Activated naive CD4-positive, alpha-beta T cell treated with anti-CD3 and anti-CD28 coated beads for 36 hours (primary cell): ENCODE results near the gene ANKRD22. TPM values are rescaled to one million over a fixed set of nuclear protein-coding genes. Genes with fewer than 3 reads are reported as not detected.
A peak's percentile ranks its signal among the peaks of the same experiment; 100 is the strongest.

Experiments used
- CTCF ChIA-PET: fragments of 350-600 bp; sonication (Branson Sonifier 250); formaldehyde crosslinking; loops from one replicate; lab custom pipeline; 2021; ENCODE audit warnings: antibody characterized with exemption; lab: Charles Lee
- DNase-seq: peaks from one replicate; pipeline ENCODE4 v3.0.0-alpha.2; 2020
- H3K27ac Mint-ChIP-seq: one replicate; pipeline ENCODE4 v1.8.0; 2021; ENCODE audit warnings: mild to moderate bottlenecking, mixed read lengths
- H3K27me3 Mint-ChIP-seq: one replicate; pipeline ENCODE4 v1.8.0; 2021; ENCODE audit warnings: low read depth, mixed read lengths
- H3K36me3 Mint-ChIP-seq: one replicate; pipeline ENCODE4 v1.8.0; 2021; ENCODE audit warnings: low read depth, mixed read lengths
- H3K4me1 Mint-ChIP-seq: one replicate; pipeline ENCODE4 v1.8.0; 2021; ENCODE audit warnings: low read depth, mixed read lengths
- H3K4me3 Mint-ChIP-seq: one replicate; pipeline ENCODE4 v1.8.0; 2021; ENCODE audit warnings: mild to moderate bottlenecking, moderate library complexity, mixed read lengths
- H3K9me3 Mint-ChIP-seq: one replicate; pipeline ENCODE4 v1.8.0; 2021; ENCODE audit warnings: mixed read lengths
- intact Hi-C: fragments of 100-400 bp; cut with micrococcal nuclease; formaldehyde crosslinking; loops from one replicate; pipeline ENCODE4 v1.15.1; 2023
- total RNA-seq, 2 experiments: library from RNA; stranded (reverse); gene quantifications; one replicate each; pipeline ENCODE4 v1.2.3, GENCODE V29; 2021

ANKRD22 gene
- total RNA-seq, 2 experiments from 2014 or later: 0.12 TPM; not detected in 1

DNA sequence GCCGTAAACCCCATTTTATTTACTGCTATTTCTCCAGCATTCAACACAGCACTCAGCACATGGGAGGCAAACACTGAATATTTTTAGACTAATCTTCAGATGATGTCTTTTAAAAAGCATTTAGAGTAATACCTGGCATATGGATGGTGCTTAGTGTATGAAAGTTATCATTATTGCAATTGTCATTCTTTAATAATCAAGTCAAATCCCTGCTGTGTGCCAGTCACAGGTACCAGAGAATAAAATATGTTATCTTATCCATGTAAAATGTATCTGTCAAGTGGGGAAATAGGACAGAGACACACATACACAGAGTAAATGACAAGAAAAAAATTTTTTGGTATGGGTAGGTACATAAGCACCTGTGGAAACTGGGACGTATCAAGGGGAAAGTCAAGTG is 18.5 kb downstream of the ANKRD22 start:
- Mint-ChIP-seq H3K9me3 (no peaks in the 10 kb centered on the region), H3K27ac (no peak overlapping the region)
- intact Hi-C loops: no loop called here

DNA sequence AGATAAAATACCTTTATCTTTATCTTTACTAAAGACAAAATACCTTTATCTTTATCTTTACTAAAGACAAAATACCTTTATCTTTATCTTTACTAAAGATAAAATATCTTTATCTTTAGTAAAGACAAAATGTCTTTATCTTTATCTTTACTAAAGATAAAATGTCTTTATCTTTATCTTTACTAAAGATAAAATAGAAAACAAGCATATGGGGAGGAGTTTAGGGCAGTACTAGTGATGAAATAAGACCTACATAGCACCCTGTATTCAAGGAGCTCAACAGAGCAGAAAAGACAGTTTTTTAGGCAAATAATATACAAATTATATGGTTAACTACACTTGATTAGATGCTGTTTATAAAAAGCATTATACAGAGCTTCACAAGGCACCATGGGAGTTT is 19.3 kb downstream of the ANKRD22 start:
- Mint-ChIP-seq H3K27me3 (no peaks in the 10 kb centered on the region), H3K27ac (no peak overlapping the region), H3K4me1 (peaks cover 31% of the 10 kb centered on the region), H3K36me3 (no peaks in the 10 kb centered on the region), H3K4me3 (no peak overlapping the region), H3K9me3 (no peaks in the 10 kb centered on the region)
- CTCF ChIA-PET: interaction anchor here (1.0 to 17.1 kb wide), 4 partner anchors 33 to 197 kb away, joined by 3 to 448 read pairs (median 4); no protein-coding TSS in a partner anchor
- intact Hi-C loops: no loop called here
- DNase-seq: no peak

More for the DNA sequence above, 18.5 kb downstream of the ANKRD22 start:
- Mint-ChIP-seq H3K4me1 (peaks cover 25% of the 10 kb centered on the region), H3K4me3 (no peak overlapping the region), H3K27me3 (no peaks in the 10 kb centered on the region), H3K36me3 (no peaks in the 10 kb centered on the region)
- DNase-seq: no peak
- CTCF ChIA-PET: interaction anchor here (17.1 kb wide), 1 partner anchor 99 kb away, joined by 448 read pairs; no protein-coding TSS in a partner anchor

DNA sequence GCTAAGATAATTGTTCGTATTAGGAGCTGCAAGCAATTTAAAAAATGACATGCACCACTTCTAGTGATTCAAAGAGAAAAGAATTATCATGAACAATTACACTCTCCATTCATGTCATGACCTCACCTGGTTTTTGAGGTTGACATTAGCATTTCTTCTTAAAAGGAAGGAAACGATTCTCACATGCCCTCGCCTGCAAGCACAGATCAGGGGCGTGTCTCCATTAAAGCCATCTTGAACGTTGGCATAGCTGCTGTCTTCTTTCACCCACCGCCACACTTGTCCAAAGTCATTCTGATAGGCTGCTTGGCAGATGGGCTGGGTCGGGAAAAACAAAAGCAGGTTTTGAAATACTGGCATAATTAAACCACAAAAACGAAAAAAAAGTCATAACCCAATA is 19.9 kb downstream of the ANKRD22 start:
- Mint-ChIP-seq H3K36me3 (no peaks in the 10 kb centered on the region), H3K4me3 (no peak overlapping the region), H3K27ac (no peak overlapping the region), H3K9me3 (no peaks in the 10 kb centered on the region), H3K27me3 (no peaks in the 10 kb centered on the region), H3K4me1 (peaks cover 37% of the 10 kb centered on the region)
- CTCF ChIA-PET: interaction anchor here (0.7 to 17.1 kb wide), 7 partner anchors 34 to 266 kb away, joined by 3 to 448 read pairs (median 3); no protein-coding TSS in a partner anchor
- peak; percentile 46 for DNase-seq
- intact Hi-C loops: no loop called here

- Mint-ChIP-seq H3K9me3 (no peaks in the 10 kb centered on the region), H3K4me1 (peaks cover 45% of the 10 kb centered on the region), H3K27me3 (no peaks in the 10 kb centered on the region), H3K4me3 (no peak overlapping the region), H3K36me3 (no peaks in the 10 kb centered on the region), H3K27ac (no peak overlapping the region)
- intact Hi-C loops: no loop called here
- CTCF ChIA-PET: interaction anchor here (0.9 to 17.1 kb wide), 4 partner anchors 93 to 199 kb away, joined by 3 to 448 read pairs (median 4); no protein-coding TSS in a partner anchor
- DNase-seq: no peak
Observed at GRCh38 chr10:88830643-88831268, 20.9 kb downstream of the ANKRD22 start.

GRCh38 chr10:88828310-88828709 is 23.3 kb downstream of the ANKRD22 start:
- no peaks in the 10 kb centered on the region for H3K36me3 Mint-ChIP-seq
- peaks cover 47% of the 10 kb centered on the region for H3K4me1 Mint-ChIP-seq
- H3K27me3 Mint-ChIP-seq: no peaks in the 10 kb centered on the region
- H3K27ac Mint-ChIP-seq: no peak overlapping the region
- no peak for DNase-seq
- H3K4me3 Mint-ChIP-seq: no peak overlapping the region
- CTCF ChIA-PET: interaction anchor here (0.5 to 3.2 kb wide), 6 partner anchors 18 to 387 kb away, joined by 3 to 13 read pairs (median 3); no protein-coding TSS in a partner anchor
- intact Hi-C loops: loop anchor here (5.0 kb wide), 3 partner anchors 246 to 966 kb away; partner anchors contain the start of genes KLLN, PTEN and RNLS
- no peaks in the 10 kb centered on the region for H3K9me3 Mint-ChIP-seq

DNA sequence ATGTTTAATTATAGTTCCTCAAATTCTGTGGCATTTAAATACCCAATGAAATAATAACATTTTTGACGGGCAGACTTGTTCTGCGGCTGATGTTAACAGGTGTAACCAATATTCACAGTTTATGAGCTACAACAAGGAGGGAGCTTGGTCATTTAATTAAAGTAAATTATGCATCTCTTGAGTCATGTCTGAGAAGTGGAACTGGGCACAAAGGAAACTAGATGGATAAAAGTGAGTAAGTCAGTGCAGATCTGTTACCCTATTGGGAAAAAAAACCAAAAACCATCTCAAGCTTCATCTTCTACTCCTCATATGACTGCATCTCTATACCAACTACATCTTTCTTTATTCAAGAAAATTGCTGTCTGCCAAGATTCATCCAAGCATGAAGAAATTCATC is 24.0 kb downstream of the ANKRD22 start:
- Mint-ChIP-seq H3K27me3 (no peaks in the 10 kb centered on the region), H3K36me3 (no peaks in the 10 kb centered on the region), H3K4me1 (peaks cover 51% of the 10 kb centered on the region), H3K9me3 (no peaks in the 10 kb centered on the region), H3K4me3 (no peak overlapping the region), H3K27ac (no peak overlapping the region)
- CTCF ChIA-PET: interaction anchor here (0.6 to 7.5 kb wide), 9 partner anchors 8 to 390 kb away, joined by 3 to 45 read pairs (median 4); no protein-coding TSS in a partner anchor
- no peak for DNase-seq
- intact Hi-C loops: loop anchor here (2.0 to 5.0 kb wide), 4 partner anchors 245 to 965 kb away; partner anchors contain the start of genes KLLN, PTEN and RNLS

DNA sequence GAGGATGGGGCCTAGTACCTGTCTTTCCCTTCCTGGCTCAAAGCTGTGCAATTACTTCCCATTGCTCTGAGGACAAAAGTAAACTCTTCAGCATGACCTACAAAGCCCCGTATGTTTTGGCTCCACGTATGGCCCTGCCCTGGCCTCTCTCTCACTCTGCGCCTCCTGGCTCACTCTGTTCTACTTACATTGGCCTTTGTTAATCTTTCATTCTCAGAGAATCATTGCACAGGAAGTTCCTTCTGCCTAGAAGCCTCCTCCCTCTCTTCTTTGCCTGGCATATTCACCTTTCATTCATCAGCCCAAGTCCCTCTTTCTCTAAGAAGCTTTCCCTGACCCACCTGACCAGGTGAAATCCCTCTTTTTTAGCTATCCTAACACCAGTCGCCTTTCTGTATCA is 25.3 kb downstream of the ANKRD22 start:
- CTCF ChIA-PET: interaction anchor here (0.8 to 7.5 kb wide), 7 partner anchors 9 to 391 kb away, joined by 3 to 45 read pairs (median 5); no protein-coding TSS in a partner anchor
- Mint-ChIP-seq H3K27ac (peak overlapping the region; percentile 25), H3K4me3 (no peak overlapping the region), H3K4me1 (peaks cover 53% of the 10 kb centered on the region), H3K36me3 (no peaks in the 10 kb centered on the region), H3K27me3 (no peaks in the 10 kb centered on the region), H3K9me3 (no peaks in the 10 kb centered on the region)
- peak; percentile 20 for DNase-seq
- intact Hi-C loops: loop anchor here (2.0 to 5.0 kb wide), 4 partner anchors 244 to 964 kb away; partner anchors contain the start of genes KLLN, PTEN and RNLS

GRCh38 chr10:88820748-88821401 is 30.8 kb downstream of the ANKRD22 start:
- CTCF ChIA-PET: interaction anchor here (0.6 to 7.5 kb wide), 5 partner anchors 10 to 222 kb away, joined by 3 to 45 read pairs (median 3); no protein-coding TSS in a partner anchor
- Mint-ChIP-seq H3K4me3 (no peak overlapping the region), H3K4me1 (peaks cover 27% of the 10 kb centered on the region), H3K9me3 (no peaks in the 10 kb centered on the region), H3K27me3 (no peaks in the 10 kb centered on the region), H3K27ac (no peak overlapping the region), H3K36me3 (no peaks in the 10 kb centered on the region)
- no peak for DNase-seq
- intact Hi-C loops: no loop called here

GRCh38 chr10:88819290-88819689 is 32.4 kb downstream of the ANKRD22 start:
- Mint-ChIP-seq H3K9me3 (no peaks in the 10 kb centered on the region), H3K4me3 (no peak overlapping the region), H3K36me3 (no peaks in the 10 kb centered on the region), H3K27me3 (no peaks in the 10 kb centered on the region), H3K4me1 (peaks cover 29% of the 10 kb centered on the region), H3K27ac (no peak overlapping the region)
- CTCF ChIA-PET: interaction anchor here (1.0 kb wide), 1 partner anchor 15 kb away, joined by 3 read pairs; no protein-coding TSS in a partner anchor
- DNase-seq: no peak
- intact Hi-C loops: no loop called here

DNA sequence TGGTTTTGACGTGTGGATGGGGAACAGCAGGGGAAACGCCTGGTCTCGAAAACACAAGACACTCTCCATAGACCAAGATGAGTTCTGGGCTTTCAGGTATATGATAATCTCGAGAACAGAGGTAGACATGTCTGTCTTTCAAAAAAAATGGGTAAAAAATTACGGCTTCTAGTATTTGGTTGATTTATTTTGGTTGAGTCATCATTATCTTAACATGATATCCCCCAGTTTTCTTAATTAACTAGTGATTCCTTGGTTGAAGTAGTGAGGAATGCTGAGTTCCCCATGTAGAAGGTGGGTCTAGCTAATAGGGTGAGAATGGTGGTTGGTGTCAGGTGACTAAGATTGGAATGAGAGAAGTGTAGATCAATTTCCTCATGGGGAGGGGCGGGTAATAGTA is 38.4 kb downstream of the ANKRD22 start:
- peaks cover 22% of the 10 kb centered on the region for H3K4me1 Mint-ChIP-seq
- H3K27me3 Mint-ChIP-seq: no peaks in the 10 kb centered on the region
- CTCF ChIA-PET: interaction anchor here (0.6 to 3.4 kb wide), 4 partner anchors 85 to 126 kb away, joined by 3 to 18 read pairs (median 4); no protein-coding TSS in a partner anchor
- intact Hi-C loops: loop anchor here (5.0 kb wide), 1 partner anchor 231 kb away; the partner anchor contains the start of gene RNLS
- no peak overlapping the region for H3K27ac Mint-ChIP-seq
- H3K36me3 Mint-ChIP-seq: no peaks in the 10 kb centered on the region
- H3K9me3 Mint-ChIP-seq: no peaks in the 10 kb centered on the region
- no peak overlapping the region for H3K4me3 Mint-ChIP-seq
- no peak for DNase-seq

- Mint-ChIP-seq H3K4me1 (peaks cover 13% of the 10 kb centered on the region), H3K36me3 (no peaks in the 10 kb centered on the region), H3K27ac (no peak overlapping the region), H3K9me3 (no peaks in the 10 kb centered on the region), H3K27me3 (no peaks in the 10 kb centered on the region), H3K4me3 (no peak overlapping the region)
- CTCF ChIA-PET: interaction anchor here (0.6 to 3.5 kb wide), 37 partner anchors 11 to 1234 kb away, joined by 3 to 31 read pairs (median 4); partner anchors contain the start of gene RNLS
- DNase-seq: peak; percentile 48
- intact Hi-C loops: loop anchor here (1.0 to 5.0 kb wide), 3 partner anchors 122 to 245 kb away; partner anchors contain the start of gene RNLS
Observed at GRCh38 chr10:88810196-88810961, 41.3 kb downstream of the ANKRD22 start.
